ENCODE data around the gene BARHL1. TPM values are rescaled to one million over a fixed set of nuclear protein-coding genes. Genes with fewer than 3 reads are reported as not detected.

BARHL1 gene
- total and polyA plus RNA-seq, 8 donors = not detected

- no peak for DNase-seq
- Histone ChIP-seq H3K9me3 (no peaks in the 10 kb centered on the region), H3K27ac (no peak overlapping the region), H3K4me3 (no peak overlapping the region), H3K27me3 (peaks cover 79 to 100% (median 100%) of the 10 kb centered on the region in 3 donors), H3K36me3 (no peaks in the 10 kb centered on the region), H3K4me1 (peaks cover 11 to 51% (median 29%) of the 10 kb centered on the region in 4 donors)
- 7 to 12% (median 8%) methylated on average over 42 of the region's 42 CpGs for WGBS, 5 donors
- intact Hi-C loops (cut with DNase I; ENCODE audit: low total_unique reads) = no loop called here
- TF ChIP-seq POLR2AphosphoS5 (IDR thresholded peaks at IDR 0.05) (no peak), CTCF (IDR thresholded peaks at IDR 0.05) (no peak), POLR2A (IDR thresholded peaks at IDR 0.05) (no peak)
Measured at GRCh38 chr9:132585954-132586829, 3.8 kb downstream of the BARHL1 start.

- no peaks in the 10 kb centered on the region for H3K9me3 ChIP-seq
- TF ChIP-seq POLR2AphosphoS5 (IDR thresholded peaks at IDR 0.05) = no peak
- no peak for TF ChIP-seq EP300 (IDR thresholded peaks at IDR 0.05)
- no peak for TF ChIP-seq POLR2A (IDR thresholded peaks at IDR 0.05)
- TF ChIP-seq CTCF (IDR thresholded peaks at IDR 0.05) = no peak
- H3K4me1 ChIP-seq = peaks cover 7 to 42% (median 23%) of the 10 kb centered on the region in 4 donors
- no peak overlapping the region for H3K4me3 ChIP-seq
- no peaks in the 10 kb centered on the region for H3K36me3 ChIP-seq
- 4 to 12% (median 5%) methylated on average over 30 to 74 of the region's 74 CpGs for WGBS, 5 donors
- H3K27ac ChIP-seq = no peak overlapping the region
- H3K27me3 ChIP-seq = peaks cover 79 to 100% (median 99%) of the 10 kb centered on the region in 3 donors
- no peak for DNase-seq
- intact Hi-C loops (cut with DNase I; ENCODE audit: low total_unique reads) = no loop called here
Measured at GRCh38 chr9:132586830-132587591, 4.6 kb downstream of the BARHL1 start.

- H3K4me3 ChIP-seq = no peak overlapping the region
- intact Hi-C loops (cut with DNase I; ENCODE audit: low total_unique reads) = no loop called here
- 7 to 16% (median 13%) methylated on average over 5 to 6 of the region's 6 CpGs; no CpG with 5 or more reads in 1 of the 5 donors for WGBS, 5 donors
Measured at GRCh38 chr9:132587592-132587955, 5.2 kb downstream of the BARHL1 start.

More at GRCh38 chr9:132587592-132587955, 5.2 kb downstream of the BARHL1 start:
- Histone ChIP-seq H3K27ac (no peak overlapping the region), H3K27me3 (peaks cover 77 to 100% (median 94%) of the 10 kb centered on the region in 3 donors), H3K4me1 (peaks cover 6 to 37% (median 18%) of the 10 kb centered on the region in 4 donors), H3K9me3 (no peaks in the 10 kb centered on the region), H3K36me3 (no peaks in the 10 kb centered on the region)
- TF ChIP-seq CTCF (IDR thresholded peaks at IDR 0.05) (no peak), POLR2A (IDR thresholded peaks at IDR 0.05) (no peak), EP300 (IDR thresholded peaks at IDR 0.05) (no peak), POLR2AphosphoS5 (IDR thresholded peaks at IDR 0.05) (no peak)
- no peak for DNase-seq

Measured in stomach (tissue), 9 donors.